Activated B cell treated with CpG ODN at 0.5 μM for 24 hours (primary cell): ENCODE results near the gene NXPH2. TPM values are rescaled to one million over a fixed set of nuclear protein-coding genes. Genes with fewer than 3 reads are reported as not detected.

ENCODE experiments used
- ATAC-seq: fragments of 200-7000 bp; cut with Tn5 transposase; one replicate; pipeline ENCODE4 v1.10.0; 2021; ENCODE audit warnings: low read depth, mild to moderate bottlenecking, moderate library complexity
- CTCF ChIA-PET: fragments of 350-600 bp; sonication (Branson Sonifier 250); formaldehyde crosslinking; loops from one replicate; lab custom pipeline; 2021; ENCODE audit warnings: antibody characterized with exemption; lab: Charles Lee
- POLR2A ChIA-PET: fragments of 350-600 bp; sonication (Branson Sonifier 250); formaldehyde crosslinking; loops from one replicate; lab custom pipeline; 2021; ENCODE audit warnings: antibody characterized with exemption; lab: Charles Lee
- DNase-seq: peaks from one replicate; pipeline ENCODE4 v3.0.0; 2022
- H3K27ac Mint-ChIP-seq: one replicate; pipeline ENCODE4 v1.8.0; 2020; ENCODE audit warnings: mixed read lengths
- H3K27me3 Mint-ChIP-seq: one replicate; pipeline ENCODE4 v1.8.0; 2021; ENCODE audit warnings: mixed read lengths
- H3K36me3 Mint-ChIP-seq: one replicate; pipeline ENCODE4 v1.8.0; 2021; ENCODE audit warnings: low read depth, mixed read lengths
- H3K4me1 Mint-ChIP-seq: one replicate; pipeline ENCODE4 v1.8.0; 2021; ENCODE audit warnings: mixed read lengths
- H3K4me3 Mint-ChIP-seq: one replicate; pipeline ENCODE4 v1.8.0; 2020; ENCODE audit warnings: mild to moderate bottlenecking, mixed read lengths
- H3K9me3 Mint-ChIP-seq: one replicate; pipeline ENCODE4 v1.8.0; 2020; ENCODE audit warnings: mixed read lengths
- intact Hi-C: fragments of 100-400 bp; cut with micrococcal nuclease; formaldehyde crosslinking; loops from one replicate; pipeline ENCODE4 v1.15.1; 2024
- total RNA-seq: library from RNA; stranded (reverse); gene quantifications from 2 replicates; pipeline ENCODE4 v1.2.3, GENCODE V29; 2022
- TF ChIP-seq, protein P1 (sequence below): fragments of 200-600 bp; IDR thresholded peaks from one replicate; pipeline ENCODE4 v1.8.0; 2022; ENCODE audit warnings: antibody characterized with exemption, mild to moderate bottlenecking

Gene NXPH2
- total RNA-seq, 1 donor from 2014 or later, result not detected

- ChIA-PET CTCF (no interaction called here), POLR2A (no interaction called here)
- Mint-ChIP-seq H3K27me3 (peaks cover 4% of the 10 kb centered on the region), H3K4me3 (no peak overlapping the region), H3K27ac (no peak overlapping the region), H3K4me1 (no peaks in the 10 kb centered on the region), H3K9me3 (no peaks in the 10 kb centered on the region), H3K36me3 (no peaks in the 10 kb centered on the region)
- DNase-seq (no peak), ATAC-seq (no peak)
- intact Hi-C loops, result no loop called here
- TF ChIP-seq, protein P1, sequence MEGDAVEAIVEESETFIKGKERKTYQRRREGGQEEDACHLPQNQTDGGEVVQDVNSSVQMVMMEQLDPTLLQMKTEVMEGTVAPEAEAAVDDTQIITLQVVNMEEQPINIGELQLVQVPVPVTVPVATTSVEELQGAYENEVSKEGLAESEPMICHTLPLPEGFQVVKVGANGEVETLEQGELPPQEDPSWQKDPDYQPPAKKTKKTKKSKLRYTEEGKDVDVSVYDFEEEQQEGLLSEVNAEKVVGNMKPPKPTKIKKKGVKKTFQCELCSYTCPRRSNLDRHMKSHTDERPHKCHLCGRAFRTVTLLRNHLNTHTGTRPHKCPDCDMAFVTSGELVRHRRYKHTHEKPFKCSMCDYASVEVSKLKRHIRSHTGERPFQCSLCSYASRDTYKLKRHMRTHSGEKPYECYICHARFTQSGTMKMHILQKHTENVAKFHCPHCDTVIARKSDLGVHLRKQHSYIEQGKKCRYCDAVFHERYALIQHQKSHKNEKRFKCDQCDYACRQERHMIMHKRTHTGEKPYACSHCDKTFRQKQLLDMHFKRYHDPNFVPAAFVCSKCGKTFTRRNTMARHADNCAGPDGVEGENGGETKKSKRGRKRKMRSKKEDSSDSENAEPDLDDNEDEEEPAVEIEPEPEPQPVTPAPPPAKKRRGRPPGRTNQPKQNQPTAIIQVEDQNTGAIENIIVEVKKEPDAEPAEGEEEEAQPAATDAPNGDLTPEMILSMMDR, result no peak
Measured at GRCh38 chr2:138762533-138762932, 17.7 kb downstream of the NXPH2 start.

GRCh38 chr2:138760676-138761075, 19.5 kb downstream of the NXPH2 start:
- ChIA-PET CTCF (no interaction called here), POLR2A (no interaction called here)
- Mint-ChIP-seq H3K4me1 (no peaks in the 10 kb centered on the region), H3K27ac (no peak overlapping the region), H3K4me3 (no peak overlapping the region), H3K36me3 (no peaks in the 10 kb centered on the region), H3K9me3 (no peaks in the 10 kb centered on the region), H3K27me3 (peaks cover 8% of the 10 kb centered on the region)
- DNase-seq (no peak), ATAC-seq (no peak)
- intact Hi-C loops, result no loop called here
- TF ChIP-seq, protein P1, result no peak

GRCh38 chr2:138757384-138757783, 22.8 kb downstream of the NXPH2 start:
- TF ChIP-seq, protein P1, result no peak
- Mint-ChIP-seq H3K9me3 (peaks cover 5% of the 10 kb centered on the region), H3K4me1 (no peaks in the 10 kb centered on the region), H3K4me3 (no peak overlapping the region), H3K27me3 (peaks cover 8% of the 10 kb centered on the region), H3K27ac (no peak overlapping the region), H3K36me3 (no peaks in the 10 kb centered on the region)
- ChIA-PET POLR2A (no interaction called here), CTCF (no interaction called here)
- DNase-seq (no peak), ATAC-seq (no peak)
- intact Hi-C loops, result no loop called here

DNA sequence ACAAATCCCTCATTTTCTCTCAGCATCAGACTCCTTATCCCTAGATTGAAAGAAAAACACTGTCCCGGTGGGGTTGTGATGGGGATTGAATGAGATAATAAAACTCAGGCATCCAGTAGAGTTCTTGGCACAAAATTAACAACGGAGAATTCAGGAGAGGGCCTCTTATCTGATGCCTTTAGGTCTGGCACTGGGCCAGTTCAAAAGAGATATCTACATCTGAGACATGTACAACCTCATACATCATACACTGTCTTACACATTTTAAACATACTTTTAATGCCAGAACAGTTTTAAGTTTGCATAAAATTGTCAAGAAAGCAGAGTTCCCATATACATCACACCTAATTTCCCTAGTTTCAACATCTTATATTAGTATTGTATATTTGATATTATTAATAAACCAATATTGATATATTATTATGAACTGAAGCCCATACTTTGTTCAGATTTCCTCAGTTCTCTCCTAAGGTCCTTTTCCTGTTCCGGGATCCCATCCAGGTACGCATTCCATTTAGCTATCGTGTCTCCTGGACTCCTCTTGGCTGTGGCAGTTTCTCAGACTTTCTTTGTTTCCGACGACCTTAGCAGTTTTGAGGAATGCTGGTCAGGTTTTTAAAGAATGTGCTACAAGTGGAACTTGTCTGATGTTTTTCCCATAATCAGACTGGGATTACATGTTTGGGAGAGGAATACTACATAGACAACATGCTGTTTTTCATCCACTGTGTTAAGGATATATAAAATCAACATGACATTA, 27.8 kb downstream of the NXPH2 start:
- ATAC-seq, result no peak
- DNase-seq, result no peak
- intact Hi-C loops, result no loop called here
- Mint-ChIP-seq H3K4me3 (no peak overlapping the region), H3K27ac (no peak overlapping the region), H3K36me3 (no peaks in the 10 kb centered on the region), H3K4me1 (no peaks in the 10 kb centered on the region), H3K9me3 (peaks cover 11% of the 10 kb centered on the region), H3K27me3 (peaks cover 2% of the 10 kb centered on the region)
- TF ChIP-seq, protein P1, result no peak
- ChIA-PET CTCF (no interaction called here), POLR2A (no interaction called here)

DNA sequence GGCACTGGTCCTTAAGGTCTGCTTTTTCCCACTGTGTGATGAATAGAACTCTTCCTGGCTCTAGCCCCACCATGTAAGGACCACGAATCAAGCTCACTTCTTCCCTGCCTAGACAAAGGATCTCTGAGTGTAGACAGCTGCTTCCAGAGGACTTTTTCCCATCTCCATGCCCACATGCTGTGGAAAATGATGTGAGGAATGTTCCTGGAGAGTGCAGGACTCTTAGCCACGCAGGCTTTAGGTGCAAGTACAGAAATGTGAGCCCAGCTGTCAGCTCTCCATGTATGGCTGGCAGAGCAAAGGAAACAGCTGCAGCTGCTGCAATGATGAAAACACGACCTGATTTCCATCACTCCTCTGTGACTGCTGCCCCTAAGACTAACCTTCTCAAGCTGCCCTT, 35.5 kb downstream of the NXPH2 start:
- ChIA-PET CTCF (no interaction called here), POLR2A (no interaction called here)
- TF ChIP-seq, protein P1, result no peak
- ATAC-seq (no peak), DNase-seq (no peak)
- H3K27me3 Mint-ChIP-seq, result peaks cover 3% of the 10 kb centered on the region
- H3K27ac Mint-ChIP-seq, result no peak overlapping the region
- no peaks in the 10 kb centered on the region for H3K36me3 Mint-ChIP-seq
- H3K4me3 Mint-ChIP-seq, result no peak overlapping the region
- intact Hi-C loops, result no loop called here
- H3K9me3 Mint-ChIP-seq, result peaks cover 4% of the 10 kb centered on the region
- no peaks in the 10 kb centered on the region for H3K4me1 Mint-ChIP-seq
